LoVo (cell line): ENCODE measurements around the gene AP5Z1.
A peak's percentile ranks its signal among the peaks of the same experiment; 100 is the strongest.
"Not testable (repeated sequence)": the region's sequence is repeated elsewhere in the genome, so short reads cannot be mapped to it uniquely, and the experiment has no call there.

Source experiments
- DNase-seq: peaks from one replicate; pipeline ENCODE4 v3.0.0-alpha.2; 2016; ENCODE audit warnings: low spot score

Gene AP5Z1

DNA sequence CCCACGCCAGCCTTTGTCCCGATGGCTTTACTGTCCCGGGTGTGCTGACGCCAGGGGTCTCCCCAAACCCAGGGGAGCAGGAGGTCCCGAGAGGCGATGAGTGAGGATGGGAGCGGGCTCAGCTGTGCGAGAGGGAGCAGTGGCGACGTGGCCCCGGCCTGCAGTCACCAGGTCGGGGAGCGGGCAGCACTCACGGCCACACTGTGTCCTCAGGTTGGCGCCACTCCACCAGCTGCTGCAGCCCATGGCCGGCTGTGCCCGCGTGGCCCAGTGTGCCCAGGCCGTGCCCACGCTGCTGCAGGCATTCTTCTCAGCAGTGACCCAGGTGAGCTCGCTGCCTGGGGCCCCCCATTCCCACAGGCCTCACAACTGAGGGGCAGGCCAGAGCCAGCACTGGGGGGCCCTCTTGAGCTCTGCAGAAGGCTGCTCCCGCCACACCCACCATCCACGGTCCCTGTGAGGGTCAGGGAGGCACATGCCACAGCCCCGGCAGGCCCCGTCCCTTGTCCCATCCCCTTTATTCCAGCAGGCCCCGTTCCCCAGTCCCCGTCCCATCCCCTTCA lies 13.3 kb downstream of the AP5Z1 start:
- DNase-seq, result no peak

GRCh38 chr7:4789194-4790077 lies 14.0 kb downstream of the AP5Z1 start:
- no peak for DNase-seq

GRCh38 chr7:4790078-4790465 lies 14.6 kb downstream of the AP5Z1 start:
- no peak for DNase-seq

DNA sequence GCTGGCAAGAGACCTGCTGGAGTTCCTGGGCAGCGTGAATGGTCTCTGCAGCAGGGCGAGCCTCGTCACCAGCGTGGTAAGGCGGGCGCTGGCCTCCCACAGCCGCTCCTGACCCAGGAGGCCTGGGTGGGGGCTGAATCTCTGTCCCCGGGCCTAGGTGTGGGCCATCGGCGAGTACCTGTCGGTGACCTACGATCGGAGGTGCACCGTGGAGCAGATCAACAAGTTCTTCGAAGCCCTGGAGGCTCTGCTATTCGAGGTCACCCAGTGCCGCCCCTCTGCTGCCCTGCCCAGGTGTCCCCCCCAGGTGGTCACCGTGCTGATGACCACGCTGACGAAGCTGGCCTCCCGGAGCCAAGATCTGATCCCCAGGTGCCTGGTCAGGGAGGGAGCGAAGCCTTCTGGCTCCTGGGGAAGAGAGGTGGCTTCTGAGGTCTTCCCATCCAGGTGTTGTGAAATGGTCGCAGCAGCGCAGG lies 15.1 kb downstream of the AP5Z1 start:
- DNase-seq, result no peak

GRCh38 chr7:4791101-4791737 lies 15.8 kb downstream of the AP5Z1 start:
- DNase-seq, result no peak

GRCh38 chr7:4791738-4792536 lies 16.5 kb downstream of the AP5Z1 start:
- DNase-seq, result no peak

DNA sequence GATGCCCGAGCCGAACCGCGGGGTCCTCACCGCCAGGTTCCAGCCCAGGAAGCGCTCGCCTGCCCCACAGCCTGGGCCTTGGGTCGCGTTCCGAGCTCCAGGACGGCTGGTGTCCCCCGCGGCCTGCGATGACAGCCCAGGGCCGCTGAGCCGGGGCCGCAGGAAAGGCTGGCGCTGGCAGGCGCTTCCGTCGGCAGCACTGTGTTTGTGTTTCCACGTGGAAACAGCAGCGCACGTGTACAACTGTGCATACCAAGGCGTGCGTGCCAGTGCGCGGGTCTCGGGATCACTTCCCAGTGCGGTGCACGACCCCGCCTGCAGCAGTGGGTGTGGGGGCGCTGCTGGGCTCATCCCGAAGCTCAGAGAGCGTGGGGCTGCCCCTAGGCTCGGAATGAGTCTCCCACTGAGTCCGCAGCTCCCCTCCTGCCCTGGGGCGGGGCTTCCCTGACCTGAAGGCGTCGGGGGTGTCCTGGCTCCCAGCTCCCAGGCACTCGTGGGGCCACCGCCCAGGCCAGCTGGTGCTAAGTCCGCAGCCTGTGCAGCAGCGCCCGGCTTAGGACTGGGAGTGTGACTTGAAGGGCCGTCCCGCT lies 17.2 kb downstream of the AP5Z1 start:
- no peak for DNase-seq

DNA sequence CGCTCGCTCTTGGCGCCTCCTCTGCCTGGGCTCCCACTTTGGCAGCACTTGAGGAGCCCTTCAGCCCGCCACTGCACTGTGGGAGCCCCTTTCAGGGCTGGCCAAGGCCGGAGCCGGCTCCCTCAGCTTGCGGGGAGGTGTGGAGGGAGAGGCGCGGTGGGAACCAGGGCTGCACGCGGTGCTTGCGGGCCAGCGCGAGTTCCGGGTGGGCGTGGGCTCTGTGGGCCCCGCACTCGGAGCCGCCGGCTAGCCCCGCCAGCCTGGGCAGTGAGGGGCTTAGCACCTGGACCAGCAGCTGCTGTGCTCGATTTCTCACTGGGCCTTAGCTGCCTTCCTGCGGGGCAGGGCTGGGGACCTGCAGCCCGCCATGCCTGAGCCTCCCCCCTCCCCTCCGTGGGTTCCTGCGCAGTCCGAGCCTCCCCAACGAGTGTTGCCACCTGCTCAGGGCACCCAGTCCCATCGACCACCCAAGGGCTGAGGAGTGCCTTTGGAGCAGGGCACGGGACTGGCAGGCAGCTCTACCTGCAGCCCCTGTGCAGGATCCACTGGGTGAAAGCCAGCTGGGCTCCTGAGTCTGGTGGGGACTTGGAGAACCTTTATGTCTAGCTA lies 18.1 kb downstream of the AP5Z1 start:
- not testable (repeated sequence) for DNase-seq

DNA sequence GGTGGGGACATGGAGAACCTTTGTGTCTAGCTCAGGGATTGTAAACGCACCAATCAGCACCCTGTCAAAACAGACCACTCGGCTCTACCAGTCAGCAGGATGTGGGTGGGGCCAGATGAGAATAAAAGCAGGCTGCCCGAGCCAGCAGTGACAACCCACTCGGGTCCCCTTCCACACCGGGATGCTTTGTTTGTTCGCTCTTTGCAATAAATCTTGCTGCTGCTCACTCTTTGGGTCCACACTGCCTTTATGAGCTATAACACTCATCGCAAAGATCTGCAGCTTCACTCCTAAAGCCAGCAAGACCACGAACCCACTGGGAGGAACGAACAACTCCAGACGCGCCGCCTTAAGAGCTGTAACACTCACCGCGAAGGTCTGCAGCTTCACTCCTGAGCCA lies 18.7 kb downstream of the AP5Z1 start:
- not testable (repeated sequence) for DNase-seq

DNA sequence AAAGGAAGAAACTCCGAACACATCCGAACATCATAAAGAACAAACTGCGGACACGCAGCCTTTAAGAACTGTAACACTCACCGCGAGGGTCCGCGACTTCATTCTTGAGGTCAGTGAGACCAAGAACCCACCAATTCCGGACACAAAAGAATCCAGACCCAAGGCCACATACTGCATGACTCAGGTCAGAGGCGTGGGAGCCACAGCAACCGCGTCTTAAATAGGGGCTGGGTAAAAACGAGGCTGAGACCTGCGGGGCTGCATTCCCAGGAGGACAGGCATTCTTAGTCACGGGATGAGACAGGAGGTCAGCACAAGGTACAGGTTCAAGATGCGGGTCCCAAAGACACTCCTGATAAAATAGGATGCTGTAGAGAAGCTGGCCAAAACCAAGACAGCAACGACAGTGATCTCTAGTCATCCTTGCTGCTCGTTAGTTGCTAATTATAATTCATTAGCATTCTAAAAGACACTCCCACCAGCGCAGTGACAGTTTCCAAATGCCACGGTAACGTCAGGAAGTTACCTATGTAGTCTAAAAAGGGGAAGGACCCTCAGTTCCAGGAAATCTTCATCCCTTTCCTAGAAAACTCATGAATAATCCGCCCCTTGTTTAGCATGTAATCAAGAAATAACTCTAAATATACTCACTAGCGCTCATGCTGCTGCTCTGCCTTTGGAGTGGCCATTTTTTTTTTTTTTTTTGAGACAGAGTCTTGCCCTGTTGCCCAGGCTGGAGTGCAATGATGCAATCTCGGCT lies 19.3 kb downstream of the AP5Z1 start:
- DNase-seq, result no peak

GRCh38 chr7:4796453-4796852 lies 21.0 kb downstream of the AP5Z1 start:
- DNase-seq, result no peak

DNA sequence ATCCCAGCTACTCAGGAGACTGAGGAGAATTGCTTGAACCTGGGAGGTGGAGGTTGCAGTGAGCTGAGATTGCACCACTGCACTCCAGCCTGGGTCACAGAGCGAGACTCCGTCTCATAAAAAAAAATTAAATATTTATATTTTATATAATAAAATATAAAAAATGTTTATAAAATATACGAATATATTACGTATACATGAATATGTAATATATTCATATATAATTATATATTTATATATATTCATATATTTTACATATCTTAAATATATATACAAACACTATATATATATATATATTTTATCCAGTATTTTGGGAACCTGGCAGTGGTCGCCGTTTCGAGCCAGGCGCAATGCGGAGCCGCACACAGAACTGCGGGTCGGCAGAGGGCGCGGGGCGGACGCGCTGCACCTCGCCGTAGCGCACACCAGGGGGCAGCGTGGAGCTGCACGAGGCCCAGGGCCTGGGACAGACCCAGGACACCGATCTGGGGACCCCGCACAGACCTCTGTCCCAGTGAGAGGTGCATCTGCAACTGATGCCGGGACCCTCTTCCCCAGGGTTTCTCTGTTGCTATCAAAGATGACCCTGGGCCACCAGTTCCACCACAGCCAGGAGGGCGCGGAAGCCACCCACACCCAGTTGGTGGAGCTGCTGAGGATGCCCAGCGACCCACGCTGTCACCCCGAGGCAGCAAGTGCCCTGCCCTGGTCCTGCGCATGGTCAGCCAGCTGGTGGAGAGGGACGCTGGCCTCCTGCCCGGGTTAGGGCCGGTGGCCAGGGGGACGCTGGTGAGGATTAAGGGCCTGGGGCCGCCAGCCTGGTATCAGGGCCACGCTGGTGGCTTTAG lies 22.7 kb downstream of the AP5Z1 start:
- DNase-seq, result peak; percentile 70

- no peak for DNase-seq
Measured at GRCh38 chr7:4798706-4799235, 23.3 kb downstream of the AP5Z1 start.

GRCh38 chr7:4799508-4800268 lies 24.3 kb downstream of the AP5Z1 start:
- no peak for DNase-seq

DNA sequence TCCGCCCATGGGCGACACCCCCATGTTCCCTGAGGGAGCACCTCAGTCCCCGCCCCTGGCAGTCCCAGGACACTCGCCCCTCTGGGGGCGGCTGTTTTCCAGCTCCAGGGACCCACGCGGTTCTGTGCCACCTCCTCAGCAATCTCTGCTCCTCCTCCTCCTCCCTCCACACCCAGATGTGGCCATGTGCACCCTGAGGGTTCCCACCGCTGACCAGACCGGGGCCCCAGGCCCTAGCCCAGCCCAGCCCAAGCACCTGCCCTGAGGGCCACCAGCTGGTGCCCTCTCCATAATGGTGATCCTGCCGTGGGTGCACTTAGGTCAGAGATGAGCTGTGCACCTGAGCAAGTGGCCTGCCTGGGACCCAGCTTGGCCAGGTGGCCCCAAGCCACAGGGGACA lies 25.1 kb downstream of the AP5Z1 start:
- no peak for DNase-seq

GRCh38 chr7:4800926-4801838 lies 25.8 kb downstream of the AP5Z1 start:
- no peak for DNase-seq

DNA sequence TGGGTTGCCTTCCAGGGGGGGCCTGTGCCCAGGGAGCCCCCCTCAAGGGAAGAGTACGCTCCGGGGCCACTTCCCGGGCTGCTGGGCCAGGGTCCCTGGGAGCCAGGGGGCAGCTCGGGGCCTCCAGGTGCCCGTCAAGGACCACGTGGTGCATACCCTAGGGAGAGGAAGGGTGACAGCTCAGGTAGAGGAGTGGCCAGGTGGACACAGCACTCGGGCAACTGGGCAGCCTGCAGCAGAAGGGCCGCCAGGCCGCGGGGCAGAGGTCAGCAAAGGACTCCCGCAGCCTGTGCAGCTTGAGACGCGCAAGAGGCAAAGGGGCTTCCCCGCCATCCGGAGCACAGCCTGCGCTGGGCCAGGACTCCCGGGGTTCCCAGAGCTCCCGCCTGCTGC lies 26.4 kb downstream of the AP5Z1 start:
- DNase-seq, result no peak

DNA sequence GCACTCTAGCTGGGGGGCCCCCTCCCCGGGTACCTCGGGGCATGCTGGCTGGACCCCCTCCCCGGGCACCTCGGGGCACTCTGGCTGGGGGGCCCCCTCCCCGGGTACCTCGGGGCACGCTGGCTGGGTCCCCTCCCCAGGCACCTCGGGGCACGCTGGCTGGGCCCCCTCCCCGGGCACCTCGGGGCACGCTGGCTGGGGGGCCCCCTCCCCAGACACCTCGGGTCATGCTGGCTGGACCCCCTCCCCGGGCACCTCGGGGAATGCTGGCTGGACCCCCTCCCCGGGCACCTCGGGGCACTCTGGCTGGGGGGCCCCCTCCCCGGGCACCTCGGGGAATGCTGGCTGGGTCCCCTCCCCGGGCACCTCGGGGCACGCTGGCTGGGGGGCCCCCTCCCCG lies 27.2 kb downstream of the AP5Z1 start:
- not testable (repeated sequence) for DNase-seq
